HEK293 (cell line): ENCODE measurements around the gene ZNF140.

Experiments
- RBAK ChIP-seq: fragments of 450-650 bp; formaldehyde crosslinking; IDR thresholded peaks from 2 replicates; pipeline ENCODE4 v1.5.1; 2016; ENCODE audit warnings: missing biosample characterization, missing genetic modification characterization
- YY1 ChIP-seq: fragments of 450-650 bp; formaldehyde crosslinking; IDR thresholded peaks from 2 replicates; pipeline ENCODE4 v1.5.1; 2018; ENCODE audit warnings: missing biosample characterization, missing genetic modification characterization
- ZFP37 ChIP-seq: fragments of 450-650 bp; formaldehyde crosslinking; IDR thresholded peaks from 2 replicates; pipeline ENCODE4 v1.5.1; 2016; ENCODE audit warnings: missing biosample characterization, missing genetic modification characterization
- ZNF138 ChIP-seq: fragments of 450-650 bp; formaldehyde crosslinking; IDR thresholded peaks from 2 replicates; pipeline ENCODE4 v1.5.1; 2016; ENCODE audit warnings: missing biosample characterization, missing genetic modification characterization, borderline replicate concordance
- ZNF24 ChIP-seq: fragments of 450-650 bp; formaldehyde crosslinking; IDR thresholded peaks from 2 replicates; pipeline ENCODE4 v1.5.1; 2016; ENCODE audit warnings: missing biosample characterization, missing genetic modification characterization
- ZNF521 ChIP-seq: fragments of 450-650 bp; formaldehyde crosslinking; IDR thresholded peaks from 2 replicates; pipeline ENCODE4 v1.5.1; 2017; ENCODE audit warnings: missing biosample characterization, mild to moderate bottlenecking, missing genetic modification characterization
- TF ChIP-seq, protein P1 (sequence below): fragments of 450-650 bp; formaldehyde crosslinking; IDR thresholded peaks from 2 replicates; pipeline ENCODE4 v1.5.1; 2016; ENCODE audit warnings: missing biosample characterization, missing genetic modification characterization
- TF ChIP-seq, protein P2 (sequence below): fragments of 450-650 bp; formaldehyde crosslinking; IDR thresholded peaks from 2 replicates; pipeline ENCODE4 v1.5.1; 2016; ENCODE audit warnings: missing biosample characterization, missing genetic modification characterization
- TF ChIP-seq, protein P3 (sequence below): fragments of 450-650 bp; formaldehyde crosslinking; IDR thresholded peaks from 2 replicates; pipeline ENCODE4 v1.5.1; 2016; ENCODE audit warnings: missing biosample characterization, missing genetic modification characterization

DNA sequence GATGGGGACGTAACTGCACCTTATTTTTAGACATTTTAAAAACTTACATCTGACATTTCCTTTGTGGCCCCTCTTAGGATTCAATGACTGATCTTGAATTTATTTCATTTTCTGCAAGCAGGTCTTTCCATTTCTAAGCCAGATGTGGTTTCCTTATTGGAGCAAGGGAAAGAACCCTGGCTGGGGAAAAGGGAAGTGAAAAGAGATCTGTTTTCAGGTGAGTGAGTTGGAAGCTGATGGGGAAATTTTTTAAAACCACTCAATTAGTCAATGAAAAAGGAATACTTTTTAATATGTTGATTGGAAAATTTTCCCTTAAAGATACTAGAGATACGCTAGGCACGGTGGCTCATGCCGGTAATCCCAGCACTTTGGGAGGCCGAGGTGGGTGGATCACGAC is 2.6 kb downstream of the ZNF140 start:
- no peak for TF ChIP-seq RBAK (tag by site-specific recombination)
- TF ChIP-seq YY1 (tag by site-specific recombination) = no peak
- TF ChIP-seq, protein P1, sequence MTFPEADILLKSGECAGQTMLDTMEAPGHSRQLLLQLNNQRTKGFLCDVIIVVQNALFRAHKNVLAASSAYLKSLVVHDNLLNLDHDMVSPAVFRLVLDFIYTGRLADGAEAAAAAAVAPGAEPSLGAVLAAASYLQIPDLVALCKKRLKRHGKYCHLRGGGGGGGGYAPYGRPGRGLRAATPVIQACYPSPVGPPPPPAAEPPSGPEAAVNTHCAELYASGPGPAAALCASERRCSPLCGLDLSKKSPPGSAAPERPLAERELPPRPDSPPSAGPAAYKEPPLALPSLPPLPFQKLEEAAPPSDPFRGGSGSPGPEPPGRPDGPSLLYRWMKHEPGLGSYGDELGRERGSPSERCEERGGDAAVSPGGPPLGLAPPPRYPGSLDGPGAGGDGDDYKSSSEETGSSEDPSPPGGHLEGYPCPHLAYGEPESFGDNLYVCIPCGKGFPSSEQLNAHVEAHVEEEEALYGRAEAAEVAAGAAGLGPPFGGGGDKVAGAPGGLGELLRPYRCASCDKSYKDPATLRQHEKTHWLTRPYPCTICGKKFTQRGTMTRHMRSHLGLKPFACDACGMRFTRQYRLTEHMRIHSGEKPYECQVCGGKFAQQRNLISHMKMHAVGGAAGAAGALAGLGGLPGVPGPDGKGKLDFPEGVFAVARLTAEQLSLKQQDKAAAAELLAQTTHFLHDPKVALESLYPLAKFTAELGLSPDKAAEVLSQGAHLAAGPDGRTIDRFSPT = no peak
- TF ChIP-seq, protein P2, sequence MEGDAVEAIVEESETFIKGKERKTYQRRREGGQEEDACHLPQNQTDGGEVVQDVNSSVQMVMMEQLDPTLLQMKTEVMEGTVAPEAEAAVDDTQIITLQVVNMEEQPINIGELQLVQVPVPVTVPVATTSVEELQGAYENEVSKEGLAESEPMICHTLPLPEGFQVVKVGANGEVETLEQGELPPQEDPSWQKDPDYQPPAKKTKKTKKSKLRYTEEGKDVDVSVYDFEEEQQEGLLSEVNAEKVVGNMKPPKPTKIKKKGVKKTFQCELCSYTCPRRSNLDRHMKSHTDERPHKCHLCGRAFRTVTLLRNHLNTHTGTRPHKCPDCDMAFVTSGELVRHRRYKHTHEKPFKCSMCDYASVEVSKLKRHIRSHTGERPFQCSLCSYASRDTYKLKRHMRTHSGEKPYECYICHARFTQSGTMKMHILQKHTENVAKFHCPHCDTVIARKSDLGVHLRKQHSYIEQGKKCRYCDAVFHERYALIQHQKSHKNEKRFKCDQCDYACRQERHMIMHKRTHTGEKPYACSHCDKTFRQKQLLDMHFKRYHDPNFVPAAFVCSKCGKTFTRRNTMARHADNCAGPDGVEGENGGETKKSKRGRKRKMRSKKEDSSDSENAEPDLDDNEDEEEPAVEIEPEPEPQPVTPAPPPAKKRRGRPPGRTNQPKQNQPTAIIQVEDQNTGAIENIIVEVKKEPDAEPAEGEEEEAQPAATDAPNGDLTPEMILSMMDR (tag by site-specific recombination) = no peak
- TF ChIP-seq ZFP37 (tag by site-specific recombination) = no peak
- TF ChIP-seq ZNF24 (tag by site-specific recombination) = no peak
- no peak for TF ChIP-seq ZNF521 (tag by site-specific recombination)
- TF ChIP-seq, protein P3, sequence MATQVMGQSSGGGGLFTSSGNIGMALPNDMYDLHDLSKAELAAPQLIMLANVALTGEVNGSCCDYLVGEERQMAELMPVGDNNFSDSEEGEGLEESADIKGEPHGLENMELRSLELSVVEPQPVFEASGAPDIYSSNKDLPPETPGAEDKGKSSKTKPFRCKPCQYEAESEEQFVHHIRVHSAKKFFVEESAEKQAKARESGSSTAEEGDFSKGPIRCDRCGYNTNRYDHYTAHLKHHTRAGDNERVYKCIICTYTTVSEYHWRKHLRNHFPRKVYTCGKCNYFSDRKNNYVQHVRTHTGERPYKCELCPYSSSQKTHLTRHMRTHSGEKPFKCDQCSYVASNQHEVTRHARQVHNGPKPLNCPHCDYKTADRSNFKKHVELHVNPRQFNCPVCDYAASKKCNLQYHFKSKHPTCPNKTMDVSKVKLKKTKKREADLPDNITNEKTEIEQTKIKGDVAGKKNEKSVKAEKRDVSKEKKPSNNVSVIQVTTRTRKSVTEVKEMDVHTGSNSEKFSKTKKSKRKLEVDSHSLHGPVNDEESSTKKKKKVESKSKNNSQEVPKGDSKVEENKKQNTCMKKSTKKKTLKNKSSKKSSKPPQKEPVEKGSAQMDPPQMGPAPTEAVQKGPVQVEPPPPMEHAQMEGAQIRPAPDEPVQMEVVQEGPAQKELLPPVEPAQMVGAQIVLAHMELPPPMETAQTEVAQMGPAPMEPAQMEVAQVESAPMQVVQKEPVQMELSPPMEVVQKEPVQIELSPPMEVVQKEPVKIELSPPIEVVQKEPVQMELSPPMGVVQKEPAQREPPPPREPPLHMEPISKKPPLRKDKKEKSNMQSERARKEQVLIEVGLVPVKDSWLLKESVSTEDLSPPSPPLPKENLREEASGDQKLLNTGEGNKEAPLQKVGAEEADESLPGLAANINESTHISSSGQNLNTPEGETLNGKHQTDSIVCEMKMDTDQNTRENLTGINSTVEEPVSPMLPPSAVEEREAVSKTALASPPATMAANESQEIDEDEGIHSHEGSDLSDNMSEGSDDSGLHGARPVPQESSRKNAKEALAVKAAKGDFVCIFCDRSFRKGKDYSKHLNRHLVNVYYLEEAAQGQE (tag by site-specific recombination) = no peak
- no peak for TF ChIP-seq ZNF138 (tag by site-specific recombination)
